ENCODE data around the gene GPR89B. TPM values are rescaled to one million over a fixed set of nuclear protein-coding genes. Genes with fewer than 3 reads are reported as not detected.
A peak's percentile ranks its signal among the peaks of the same experiment; 100 is the strongest.
"Not testable (repeated sequence)": the region's sequence is repeated elsewhere in the genome, so short reads cannot be mapped to it uniquely, and the experiment has no call there.

GPR89B gene
- total RNA-seq, 2 experiments from 2014 or later = 11.5 to 11.8 TPM

DNA sequence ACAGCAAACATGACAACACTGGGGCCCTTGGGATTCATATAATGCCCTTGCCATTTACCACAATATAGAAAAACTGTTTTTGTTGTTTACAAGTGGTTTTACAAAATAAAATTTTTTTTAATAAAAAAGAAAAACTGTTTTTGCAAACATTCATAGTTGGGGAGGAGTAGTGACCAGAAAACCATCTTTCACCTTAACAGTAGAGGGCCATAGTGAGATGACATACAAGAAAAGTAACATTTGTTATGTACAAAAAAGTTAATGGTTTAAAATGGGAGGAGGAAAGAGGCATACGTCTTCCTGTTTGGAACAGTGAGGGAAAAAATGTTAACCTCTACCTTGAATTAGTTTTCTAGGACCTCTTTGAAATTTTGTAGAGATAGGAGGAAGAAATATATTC lies 30.7 kb downstream of the GPR89B start:
- H3K27ac Mint-ChIP-seq; H3K4me3 Mint-ChIP-seq; H3K27me3 Mint-ChIP-seq (ENCODE audit: low read depth); H3K9me3 Mint-ChIP-seq; CTCF ChIA-PET; intact Hi-C loops (cut with micrococcal nuclease); H3K36me3 Mint-ChIP-seq (ENCODE audit: low read depth); H3K4me1 Mint-ChIP-seq (ENCODE audit: low read depth); DNase-seq: not testable (repeated sequence)

DNA sequence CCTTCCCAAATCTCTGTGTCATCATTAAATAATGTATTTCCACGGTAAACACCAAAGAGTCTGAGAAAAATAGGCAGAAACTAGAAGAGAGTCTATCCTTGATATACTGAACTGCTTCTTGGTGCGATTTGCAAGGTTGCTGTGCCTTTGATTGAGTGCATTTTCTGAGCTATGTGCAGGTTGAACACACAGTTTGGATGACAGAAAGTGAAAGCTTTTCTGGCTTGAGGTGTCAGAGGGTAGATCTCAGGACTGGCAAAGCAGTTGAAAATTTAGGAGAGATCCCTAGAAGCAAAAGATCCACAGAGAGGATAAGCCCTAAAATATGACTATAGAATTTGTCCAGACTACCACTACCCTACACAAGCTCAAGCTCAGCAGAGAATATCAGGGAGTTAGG lies 31.5 kb downstream of the GPR89B start:
- CTCF ChIA-PET; H3K27me3 Mint-ChIP-seq (ENCODE audit: low read depth); H3K9me3 Mint-ChIP-seq; intact Hi-C loops (cut with micrococcal nuclease); H3K4me1 Mint-ChIP-seq (ENCODE audit: low read depth); H3K36me3 Mint-ChIP-seq (ENCODE audit: low read depth); H3K4me3 Mint-ChIP-seq; H3K27ac Mint-ChIP-seq; DNase-seq: not testable (repeated sequence)

- H3K4me1 Mint-ChIP-seq (ENCODE audit: low read depth); H3K27ac Mint-ChIP-seq; H3K9me3 Mint-ChIP-seq; H3K4me3 Mint-ChIP-seq; CTCF ChIA-PET; intact Hi-C loops (cut with micrococcal nuclease); H3K27me3 Mint-ChIP-seq (ENCODE audit: low read depth); DNase-seq; H3K36me3 Mint-ChIP-seq (ENCODE audit: low read depth): not testable (repeated sequence)
Measured at GRCh38 chr1:147964575-147964974, 36.4 kb downstream of the GPR89B start.

GRCh38 chr1:147966657-147967056 lies 38.4 kb downstream of the GPR89B start:
- H3K27ac Mint-ChIP-seq; H3K27me3 Mint-ChIP-seq (ENCODE audit: low read depth); H3K4me3 Mint-ChIP-seq; H3K9me3 Mint-ChIP-seq; H3K36me3 Mint-ChIP-seq (ENCODE audit: low read depth); CTCF ChIA-PET; DNase-seq; intact Hi-C loops (cut with micrococcal nuclease); H3K4me1 Mint-ChIP-seq (ENCODE audit: low read depth): not testable (repeated sequence)

GRCh38 chr1:147978896-147979651 lies 50.9 kb downstream of the GPR89B start:
- H3K27ac Mint-ChIP-seq; H3K4me3 Mint-ChIP-seq; H3K27me3 Mint-ChIP-seq (ENCODE audit: low read depth); H3K4me1 Mint-ChIP-seq (ENCODE audit: low read depth); H3K9me3 Mint-ChIP-seq; intact Hi-C loops (cut with micrococcal nuclease); CTCF ChIA-PET: not testable (repeated sequence)
- H3K36me3 Mint-ChIP-seq (ENCODE audit: low read depth) = peaks cover 13% of the 10 kb centered on the region
- peak; percentile 6 for DNase-seq

DNA sequence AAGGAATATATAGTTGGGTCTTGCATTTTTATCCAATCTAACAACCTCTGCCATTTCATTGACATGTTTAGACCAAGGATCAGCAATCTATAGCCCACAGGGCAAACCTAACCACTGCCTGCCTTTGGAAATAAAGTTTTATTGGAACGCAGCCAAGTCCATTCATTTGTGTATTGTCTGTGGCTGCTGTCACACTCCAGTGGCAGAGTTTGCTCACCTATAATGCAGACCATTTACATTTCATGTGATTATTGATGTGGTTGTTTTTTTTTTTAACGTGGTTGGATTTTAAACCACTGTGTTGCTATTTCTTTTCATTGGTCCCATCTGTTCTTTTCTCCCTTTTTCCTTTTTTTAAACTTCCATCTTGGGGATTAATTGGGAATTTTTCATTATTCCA lies 57.2 kb downstream of the GPR89B start:
- H3K27me3 Mint-ChIP-seq (ENCODE audit: low read depth); H3K4me1 Mint-ChIP-seq (ENCODE audit: low read depth); H3K27ac Mint-ChIP-seq; CTCF ChIA-PET; intact Hi-C loops (cut with micrococcal nuclease); H3K9me3 Mint-ChIP-seq; H3K4me3 Mint-ChIP-seq: not testable (repeated sequence)
- H3K36me3 Mint-ChIP-seq (ENCODE audit: low read depth) = peaks cover 14% of the 10 kb centered on the region
- DNase-seq = peak; percentile 8

DNA sequence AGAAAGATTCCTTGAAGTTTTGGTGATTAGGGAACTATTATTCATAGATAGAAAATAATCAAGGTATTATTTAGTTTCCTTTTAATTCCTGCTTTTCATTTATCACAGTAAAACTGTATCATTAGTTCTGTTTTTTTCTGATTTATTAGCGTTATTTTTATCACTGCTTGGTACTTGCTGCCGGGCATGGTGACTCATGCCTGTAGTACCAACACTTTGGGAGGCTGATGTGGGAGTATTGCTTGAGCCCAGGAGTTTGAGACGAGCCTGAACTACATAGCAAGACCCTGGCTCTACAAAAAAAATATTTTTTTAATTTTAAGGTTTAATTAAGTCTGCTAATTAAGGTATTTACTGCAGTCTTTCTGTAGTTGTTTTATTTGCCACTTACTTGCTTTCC lies 59.7 kb downstream of the GPR89B start:
- H3K4me1 Mint-ChIP-seq (ENCODE audit: low read depth); H3K27me3 Mint-ChIP-seq (ENCODE audit: low read depth); DNase-seq; H3K9me3 Mint-ChIP-seq; H3K4me3 Mint-ChIP-seq; CTCF ChIA-PET; intact Hi-C loops (cut with micrococcal nuclease); H3K27ac Mint-ChIP-seq: not testable (repeated sequence)
- H3K36me3 Mint-ChIP-seq (ENCODE audit: low read depth) = peaks cover 12% of the 10 kb centered on the region

DNA sequence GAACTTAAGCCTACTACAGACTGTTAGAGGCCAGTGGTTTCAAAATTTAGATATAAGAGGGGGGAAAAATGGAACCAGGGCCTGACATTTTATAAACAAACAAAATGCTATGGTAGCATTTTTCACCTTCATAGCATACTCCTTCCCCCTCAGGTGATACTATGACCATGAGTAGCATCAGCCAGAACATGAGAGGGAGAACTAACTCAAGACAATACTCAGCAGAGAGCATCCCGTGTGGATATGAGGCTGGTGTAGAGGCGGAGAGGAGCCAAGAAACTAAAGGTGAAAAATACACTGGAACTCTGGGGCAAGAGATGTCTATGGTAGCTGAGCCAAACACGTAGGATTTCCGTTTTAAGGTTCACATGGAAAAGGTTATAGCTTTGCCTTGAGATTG lies 64.7 kb downstream of the GPR89B start:
- Mint-ChIP-seq H3K4me1 (ENCODE audit: low read depth) (peaks cover 17% of the 10 kb centered on the region), H3K27ac (peak overlapping the region; percentile 68)
- H3K9me3 Mint-ChIP-seq; H3K27me3 Mint-ChIP-seq (ENCODE audit: low read depth); intact Hi-C loops (cut with micrococcal nuclease); H3K36me3 Mint-ChIP-seq (ENCODE audit: low read depth); DNase-seq; CTCF ChIA-PET; H3K4me3 Mint-ChIP-seq: not testable (repeated sequence)

DNA sequence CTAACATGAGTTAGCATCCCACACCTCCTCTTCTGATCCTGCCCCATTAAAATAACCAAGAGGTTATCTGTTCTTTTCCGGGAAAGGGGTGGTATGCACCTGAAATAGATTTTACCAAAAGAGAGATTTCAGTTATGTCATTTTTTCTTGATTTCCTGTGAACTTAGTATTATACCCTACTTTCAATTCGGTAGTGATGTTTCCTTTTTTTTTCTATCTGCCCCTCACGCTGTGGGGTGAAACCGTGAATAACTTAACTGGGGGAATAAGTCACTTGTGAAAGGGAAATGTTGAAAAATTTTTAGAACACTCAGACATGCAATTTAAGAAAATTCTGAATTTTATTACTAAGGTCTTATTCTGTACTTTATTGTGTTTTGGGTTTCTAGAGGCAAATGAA lies 65.2 kb downstream of the GPR89B start:
- peak; percentile 19 for DNase-seq
- H3K9me3 Mint-ChIP-seq; intact Hi-C loops (cut with micrococcal nuclease); H3K36me3 Mint-ChIP-seq (ENCODE audit: low read depth); H3K27me3 Mint-ChIP-seq (ENCODE audit: low read depth); CTCF ChIA-PET: not testable (repeated sequence)
- Mint-ChIP-seq H3K4me3 (peak overlapping the region; percentile 4), H3K4me1 (ENCODE audit: low read depth) (peaks cover 18% of the 10 kb centered on the region), H3K27ac (peak overlapping the region; percentile 68)

DNA sequence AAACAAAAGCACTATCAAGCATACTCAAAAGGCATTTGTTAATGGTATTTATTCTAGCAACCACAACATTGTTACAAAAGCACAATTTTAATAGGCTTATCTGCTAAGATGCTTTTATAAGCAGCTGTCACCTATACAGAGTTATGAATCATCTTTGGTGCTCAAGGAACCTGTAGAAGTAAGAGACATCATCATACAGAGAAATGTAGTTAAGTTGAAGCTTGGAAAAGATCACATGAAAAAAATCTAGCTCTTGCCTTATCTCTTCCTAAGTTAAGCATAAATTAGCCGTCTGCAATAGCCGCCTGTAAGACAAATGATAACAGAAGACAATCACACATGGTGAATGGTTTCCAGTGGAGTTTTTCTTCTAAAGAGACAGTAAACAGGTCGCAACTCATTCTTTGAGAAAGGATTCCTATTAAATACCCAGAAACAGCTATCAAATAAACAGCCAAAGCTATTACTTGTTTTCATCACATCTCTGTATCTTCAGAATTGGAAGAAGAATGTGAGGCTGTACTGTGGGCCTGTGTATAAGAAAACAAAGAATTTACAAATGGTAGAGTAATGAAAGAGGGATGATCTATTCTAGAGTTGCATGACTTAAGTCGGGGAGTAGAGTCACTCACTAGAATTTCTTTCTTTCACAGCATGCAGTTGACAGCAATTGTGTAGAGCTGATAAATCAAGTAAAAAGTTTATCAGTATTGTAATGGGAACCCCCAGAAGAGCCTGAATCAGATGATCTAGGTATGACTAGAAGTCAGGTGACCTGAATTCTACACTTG lies 65.8 kb downstream of the GPR89B start:
- DNase-seq; H3K36me3 Mint-ChIP-seq (ENCODE audit: low read depth); CTCF ChIA-PET; H3K27me3 Mint-ChIP-seq (ENCODE audit: low read depth); intact Hi-C loops (cut with micrococcal nuclease); H3K9me3 Mint-ChIP-seq; H3K4me3 Mint-ChIP-seq: not testable (repeated sequence)
- Mint-ChIP-seq H3K4me1 (ENCODE audit: low read depth) (peaks cover 18% of the 10 kb centered on the region), H3K27ac (peak overlapping the region; percentile 76)

- H3K27me3 Mint-ChIP-seq (ENCODE audit: low read depth); DNase-seq; intact Hi-C loops (cut with micrococcal nuclease); H3K9me3 Mint-ChIP-seq; H3K4me3 Mint-ChIP-seq; H3K36me3 Mint-ChIP-seq (ENCODE audit: low read depth); CTCF ChIA-PET; H3K27ac Mint-ChIP-seq: not testable (repeated sequence)
- H3K4me1 Mint-ChIP-seq (ENCODE audit: low read depth) = peaks cover 16% of the 10 kb centered on the region
Measured at GRCh38 chr1:147996088-147996487, 67.9 kb downstream of the GPR89B start.

DNA sequence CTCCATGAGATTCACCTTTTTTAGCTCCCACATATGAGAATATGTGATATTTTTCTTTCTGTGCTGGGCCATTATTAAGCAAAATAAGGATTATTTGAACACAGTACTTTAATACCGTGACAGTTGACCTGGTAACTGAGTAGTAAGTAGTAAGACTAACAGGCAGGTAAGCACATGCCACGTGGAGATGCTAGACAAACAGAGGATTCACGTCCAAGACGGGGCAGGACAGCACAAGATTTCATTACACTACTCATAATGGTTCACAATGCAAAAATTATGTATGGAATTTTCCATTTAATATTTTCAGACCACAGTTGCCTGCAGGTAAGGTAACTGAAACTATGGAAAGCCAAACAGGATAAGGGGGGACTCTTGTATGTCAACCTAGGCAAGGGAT lies 79.5 kb downstream of the GPR89B start:
- not testable (repeated sequence) for H3K27me3 Mint-ChIP-seq (ENCODE audit: low read depth); H3K4me1 Mint-ChIP-seq (ENCODE audit: low read depth)

GRCh38 chr1:148010527-148010926 lies 82.3 kb downstream of the GPR89B start:
- H3K4me3 Mint-ChIP-seq = no peak overlapping the region
- intact Hi-C loops (cut with micrococcal nuclease) = no loop called here
- DNase-seq = no peak

More for the DNA sequence above, 79.5 kb downstream of the GPR89B start:
- H3K27ac Mint-ChIP-seq; DNase-seq; H3K4me3 Mint-ChIP-seq; H3K36me3 Mint-ChIP-seq (ENCODE audit: low read depth); intact Hi-C loops (cut with micrococcal nuclease); CTCF ChIA-PET; H3K9me3 Mint-ChIP-seq: not testable (repeated sequence)

More at GRCh38 chr1:148010527-148010926, 82.3 kb downstream of the GPR89B start:
- CTCF ChIA-PET = no interaction called here
- Mint-ChIP-seq H3K27ac (no peak overlapping the region), H3K9me3 (no peaks in the 10 kb centered on the region), H3K27me3 (ENCODE audit: low read depth) (peaks cover 25% of the 10 kb centered on the region), H3K4me1 (ENCODE audit: low read depth) (peaks cover 15% of the 10 kb centered on the region), H3K36me3 (ENCODE audit: low read depth) (peaks cover 2% of the 10 kb centered on the region)
